AG09309 (cell line): Measurements from ENCODE around the gene CCDC92.

Experiments
- DNase-seq: peaks from one replicate; pipeline ENCODE4 v3.0.0-alpha.2; 2010; ENCODE audit warnings: low read depth
- H3K4me3 ChIP-seq: 2 replicates; pipeline ENCODE4 v1.5.1; 2011; ENCODE audit warnings: mild to moderate bottlenecking, low read depth, low read length, moderate library complexity; ENCODE audit not compliant: control insufficient read depth
- CTCF ChIP-seq: IDR thresholded peaks from 2 replicates; pipeline ENCODE4 v1.5.1; 2011; ENCODE audit warnings: mild to moderate bottlenecking, low read depth, low read length, inconsistent platforms; ENCODE audit not compliant: insufficient read depth, control insufficient read depth; ENCODE audit errors: missing control alignments

Gene CCDC92

GRCh38 chr12:123934016-123934620 lies 38.5 kb downstream of the CCDC92 start:
- TF ChIP-seq CTCF: no peak
- H3K4me3 ChIP-seq: no peak overlapping the region
- DNase-seq: no peak

- no peak overlapping the region for H3K4me3 ChIP-seq
- no peak for TF ChIP-seq CTCF
- no peak for DNase-seq
These were observed 39.4 kb downstream of the CCDC92 start for GRCh38 chr12:123933214-123933613.

GRCh38 chr12:123931686-123932321 lies 40.8 kb downstream of the CCDC92 start:
- DNase-seq: no peak
- TF ChIP-seq CTCF: no peak
- H3K4me3 ChIP-seq: no peak overlapping the region

GRCh38 chr12:123929946-123930583 lies 42.6 kb downstream of the CCDC92 start:
- no peak overlapping the region for H3K4me3 ChIP-seq
- DNase-seq: no peak
- TF ChIP-seq CTCF: no peak

- TF ChIP-seq CTCF: no peak
- no peak for DNase-seq
- H3K4me3 ChIP-seq: no peak overlapping the region
These were observed 43.7 kb downstream of the CCDC92 start for GRCh38 chr12:123928897-123929296.

- DNase-seq: no peak
These were observed 44.3 kb downstream of the CCDC92 start for GRCh38 chr12:123928274-123928865.

More at GRCh38 chr12:123928274-123928865, 44.3 kb downstream of the CCDC92 start:
- no peak for TF ChIP-seq CTCF
- no peak overlapping the region for H3K4me3 ChIP-seq
